PC-3 (cell line): ENCODE data around the gene CNR2.
"Not testable (repeated sequence)": the region's sequence is repeated elsewhere in the genome, so short reads cannot be mapped to it uniquely, and the experiment has no call there.

Experiments
- EZH2phosphoT487 ChIP-seq: fragments of 300-600 bp; sonication (generic); IDR thresholded peaks from 2 replicates; pipeline ENCODE4 v1.6.1; 2018; ENCODE audit warnings: mild to moderate bottlenecking, antibody characterized with exemption, low read length, borderline replicate concordance
- TF ChIP-seq, protein P1 (sequence below): fragments of 300-600 bp; sonication (generic); conservative IDR thresholded peaks from 2 replicates; pipeline ENCODE4 v1.5.1; 2017; ENCODE audit warnings: antibody characterized with exemption, low read depth, mild to moderate bottlenecking, low read length

DNA sequence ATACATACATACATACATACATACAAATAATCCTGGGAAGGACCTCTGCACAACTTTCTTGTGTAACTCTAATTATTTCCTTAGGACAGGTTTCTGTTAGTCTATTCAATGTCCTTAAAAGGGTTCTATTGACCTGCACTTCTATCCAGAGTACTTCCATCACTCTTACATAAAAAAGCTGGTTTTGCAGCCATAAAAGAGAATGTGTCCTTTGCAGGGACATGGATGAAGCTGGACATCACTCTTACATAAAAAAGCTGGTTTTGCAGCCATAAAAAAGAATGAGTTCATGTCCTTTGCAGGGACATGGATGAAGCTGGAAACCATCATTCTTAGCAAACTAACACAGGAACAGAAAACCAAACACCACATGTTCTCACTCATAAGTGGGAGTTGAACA, 61.8 kb downstream of the CNR2 start:
- not testable (repeated sequence) for TF ChIP-seq EZH2phosphoT487
- TF ChIP-seq, protein P1, sequence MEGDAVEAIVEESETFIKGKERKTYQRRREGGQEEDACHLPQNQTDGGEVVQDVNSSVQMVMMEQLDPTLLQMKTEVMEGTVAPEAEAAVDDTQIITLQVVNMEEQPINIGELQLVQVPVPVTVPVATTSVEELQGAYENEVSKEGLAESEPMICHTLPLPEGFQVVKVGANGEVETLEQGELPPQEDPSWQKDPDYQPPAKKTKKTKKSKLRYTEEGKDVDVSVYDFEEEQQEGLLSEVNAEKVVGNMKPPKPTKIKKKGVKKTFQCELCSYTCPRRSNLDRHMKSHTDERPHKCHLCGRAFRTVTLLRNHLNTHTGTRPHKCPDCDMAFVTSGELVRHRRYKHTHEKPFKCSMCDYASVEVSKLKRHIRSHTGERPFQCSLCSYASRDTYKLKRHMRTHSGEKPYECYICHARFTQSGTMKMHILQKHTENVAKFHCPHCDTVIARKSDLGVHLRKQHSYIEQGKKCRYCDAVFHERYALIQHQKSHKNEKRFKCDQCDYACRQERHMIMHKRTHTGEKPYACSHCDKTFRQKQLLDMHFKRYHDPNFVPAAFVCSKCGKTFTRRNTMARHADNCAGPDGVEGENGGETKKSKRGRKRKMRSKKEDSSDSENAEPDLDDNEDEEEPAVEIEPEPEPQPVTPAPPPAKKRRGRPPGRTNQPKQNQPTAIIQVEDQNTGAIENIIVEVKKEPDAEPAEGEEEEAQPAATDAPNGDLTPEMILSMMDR: not testable (repeated sequence)
